Common myeloid progenitor, CD34-positive (primary cell): ENCODE results near the gene HHATL.

ENCODE experiments used
- CTCF ChIA-PET: fragments of 350-600 bp; sonication (Branson Sonifier 250); formaldehyde crosslinking; loops from one replicate; lab custom pipeline; 2021; ENCODE audit warnings: antibody characterized with exemption; lab: Charles Lee
- POLR2A ChIA-PET: fragments of 350-600 bp; sonication (Branson Sonifier 250); formaldehyde crosslinking; loops from one replicate; lab custom pipeline; 2021; ENCODE audit warnings: antibody characterized with exemption; lab: Charles Lee
- DNase-seq, 3 donors: peaks; one replicate each; pipeline versions ENCODE4 v3.0.0 to v3.0.0-alpha.2; 2013
- H3K27ac ChIP-seq, 2 experiments: 1 replicate in 1 of 2; 2 replicates in 1 of 2; pipeline ENCODE4 v1.7.0; 2013; ENCODE audit warnings: inconsistent platforms in 2 of 2, low read length in 2 of 2, mild to moderate bottlenecking in 2 of 2, low read depth in 1 of 2, moderate library complexity in 1 of 2; ENCODE audit not compliant: severe bottlenecking in 2 of 2, insufficient read depth in 1 of 2, poor library complexity in 1 of 2
- H3K27me3 ChIP-seq, 5 experiments: replicated peaks in 2 of 5; 1 replicate in 3 of 5; 2 replicates in 2 of 5; pipeline versions ENCODE4 v1.6.1 to v1.7.0; 2013; ENCODE audit warnings: low read length in 4 of 5, mild to moderate bottlenecking in 2 of 5, moderate library complexity in 2 of 5, inconsistent platforms in 1 of 5; ENCODE audit not compliant: insufficient read depth in 5 of 5, control insufficient read depth in 4 of 5
- H3K36me3 ChIP-seq, 4 experiments: 1 replicate in 2 of 4; 2 replicates in 2 of 4; pipeline versions ENCODE4 v1.6.1 to v1.7.0; 2013; ENCODE audit warnings: low read length in 3 of 4, control low read depth in 1 of 4, mild to moderate bottlenecking in 1 of 4; ENCODE audit not compliant: control insufficient read depth in 4 of 4, insufficient read depth in 4 of 4
- H3K4me1 ChIP-seq, 4 experiments: 1 replicate in 3 of 4; 2 replicates in 1 of 4; pipeline versions ENCODE4 v1.6.1 to v1.7.1; 2013; ENCODE audit warnings: low read length in 3 of 4, mild to moderate bottlenecking in 3 of 4, control low read depth in 1 of 4, inconsistent platforms in 1 of 4, moderate library complexity in 1 of 4; ENCODE audit not compliant: control insufficient read depth in 4 of 4, insufficient read depth in 4 of 4; ENCODE audit errors: control extremely low read depth in 1 of 4
- H3K4me3 ChIP-seq, 7 experiments: 1 replicate in 4 of 7; 2 replicates in 3 of 7; pipeline versions ENCODE4 v1.5.1 to v1.7.0; 2013; ENCODE audit warnings: mild to moderate bottlenecking in 7 of 7, low read length in 6 of 7, moderate library complexity in 6 of 7, inconsistent platforms in 2 of 7, low read depth in 2 of 7, control low read depth in 1 of 7; ENCODE audit not compliant: insufficient read depth in 4 of 7, control insufficient read depth in 1 of 7; ENCODE audit errors: extremely low read depth in 1 of 7
- H3K9me3 ChIP-seq, 5 experiments: 1 replicate in 4 of 5; 2 replicates in 1 of 5; pipeline versions ENCODE4 v1.6.1 to v1.7.1; 2013; ENCODE audit warnings: low read length in 4 of 5, mild to moderate bottlenecking in 2 of 5, inconsistent platforms in 1 of 5, low read depth in 1 of 5, moderate library complexity in 1 of 5; ENCODE audit not compliant: control insufficient read depth in 4 of 5, insufficient read depth in 2 of 5; ENCODE audit errors: control extremely low read depth in 1 of 5
- WGBS: methylation state at CpG from one replicate; pipeline ENCODE4 v1.1.5; 2013; ENCODE audit not compliant: insufficient coverage; 5-methylcytosine and 5-hydroxymethylcytosine counted together

HHATL gene

GRCh38 chr3:42706721-42707619 is 4.4 kb upstream of the HHATL start:
- CTCF ChIA-PET = interaction anchor here (1.0 kb wide), 1 partner anchor 11 kb away, joined by 3 read pairs; no protein-coding TSS in a partner anchor
- POLR2A ChIA-PET = no interaction called here
- H3K27me3 ChIP-seq = peaks cover 0 to 4% (median 0%) of the 10 kb centered on the region in 5 experiments
- no peaks in the 10 kb centered on the region for H3K9me3 ChIP-seq
- H3K4me1 ChIP-seq = no peaks in the 10 kb centered on the region
- no peaks in the 10 kb centered on the region for H3K36me3 ChIP-seq
- no peak overlapping the region for H3K4me3 ChIP-seq
- WGBS = 94% methylated on average over 6 of the region's 7 CpGs
- H3K27ac ChIP-seq = no peak overlapping the region
- no peak for DNase-seq

DNA sequence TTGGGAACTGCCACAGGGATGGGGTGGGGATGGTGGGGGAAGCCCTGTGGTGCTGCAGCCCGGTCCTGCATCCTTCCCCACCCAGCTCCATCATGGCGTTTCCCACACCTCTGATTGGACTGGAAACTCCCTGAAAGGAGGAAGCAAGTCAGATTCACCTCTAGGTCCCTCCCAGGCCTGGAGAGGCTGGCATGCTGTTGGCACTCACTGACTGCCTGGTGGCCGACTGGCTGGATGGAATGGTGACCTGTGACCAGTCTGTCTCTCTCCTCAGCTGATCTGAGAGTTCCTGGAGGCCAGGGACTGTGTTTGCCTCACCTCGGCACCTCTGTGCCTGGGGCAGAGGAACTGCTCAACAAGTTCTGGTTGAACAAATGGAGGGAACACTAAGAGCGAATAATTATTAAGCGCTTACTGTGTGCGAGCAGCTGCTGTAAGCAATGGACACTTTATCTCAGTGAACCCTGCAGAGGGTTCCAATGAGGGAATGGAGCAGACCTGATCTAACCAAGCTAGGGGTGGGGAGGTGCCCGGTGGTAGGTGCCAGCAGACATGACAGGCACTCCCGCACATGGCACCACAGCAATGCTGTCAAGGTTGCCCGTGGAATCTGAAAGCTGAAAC is 3.5 kb upstream of the HHATL start:
- DNase-seq = no peak
- POLR2A ChIA-PET = no interaction called here
- CTCF ChIA-PET = interaction anchor here (1.0 kb wide), 1 partner anchor 12 kb away, joined by 3 read pairs; no protein-coding TSS in a partner anchor

GRCh38 chr3:42705058-42705767 is 2.6 kb upstream of the HHATL start:
- Histone ChIP-seq H3K27me3 (peaks cover 0 to 4% (median 0%) of the 10 kb centered on the region in 5 experiments), H3K9me3 (no peaks in the 10 kb centered on the region), H3K4me3 (no peak overlapping the region), H3K36me3 (no peaks in the 10 kb centered on the region), H3K4me1 (no peaks in the 10 kb centered on the region), H3K27ac (no peak overlapping the region)
- no peak for DNase-seq
- ChIA-PET POLR2A (no interaction called here), CTCF (no interaction called here)
- WGBS = 94% methylated on average over 6 of the region's 7 CpGs

More for the DNA sequence above, 3.5 kb upstream of the HHATL start:
- Histone ChIP-seq H3K9me3 (no peaks in the 10 kb centered on the region), H3K27me3 (peaks cover 0 to 4% (median 0%) of the 10 kb centered on the region in 5 experiments), H3K36me3 (no peaks in the 10 kb centered on the region), H3K4me3 (no peak overlapping the region), H3K4me1 (no peaks in the 10 kb centered on the region), H3K27ac (no peak overlapping the region)
- 92% methylated on average over 6 of the region's 10 CpGs for WGBS

DNA sequence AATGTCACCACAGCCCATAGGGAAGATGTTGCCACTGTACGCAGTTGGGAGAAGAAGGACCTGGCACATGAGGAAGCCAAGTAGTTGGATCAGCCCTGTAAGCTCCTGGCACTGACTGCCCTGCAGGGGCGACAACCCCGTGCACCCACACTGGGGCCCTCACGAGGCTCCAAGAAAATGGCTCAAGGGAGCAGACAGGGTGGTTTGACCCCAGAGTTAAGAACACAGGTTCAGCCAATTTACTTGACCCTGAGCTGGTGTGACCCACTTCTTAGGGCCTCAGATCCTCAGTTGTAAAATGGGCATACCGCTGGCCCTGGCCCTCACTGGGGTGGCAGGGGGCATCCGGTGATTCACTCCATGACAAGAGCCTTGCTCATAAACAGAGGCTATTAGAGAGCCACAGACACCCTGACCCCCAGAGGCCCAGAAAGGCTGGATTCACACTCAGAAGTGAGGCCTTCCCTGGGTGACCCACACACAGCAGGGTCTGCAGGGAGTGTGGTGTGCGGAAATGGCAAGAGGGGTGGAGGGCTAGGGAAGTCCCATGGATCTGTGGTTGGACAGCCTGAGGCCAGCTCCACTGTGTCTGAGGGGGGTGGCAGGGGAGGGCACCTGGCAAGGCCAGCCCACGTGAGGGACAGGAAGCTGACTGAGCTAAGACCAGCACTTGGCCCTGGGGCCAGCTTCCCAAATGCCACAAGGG is 1.7 kb upstream of the HHATL start:
- POLR2A ChIA-PET = no interaction called here
- Histone ChIP-seq H3K27ac (no peak overlapping the region), H3K4me1 (no peaks in the 10 kb centered on the region), H3K9me3 (no peaks in the 10 kb centered on the region), H3K4me3 (no peak overlapping the region), H3K27me3 (peaks cover 0 to 4% (median 3%) of the 10 kb centered on the region in 5 experiments), H3K36me3 (no peaks in the 10 kb centered on the region)
- 93% methylated on average over 5 of the region's 8 CpGs for WGBS
- no peak for DNase-seq
- CTCF ChIA-PET = no interaction called here

- H3K9me3 ChIP-seq = no peaks in the 10 kb centered on the region
- POLR2A ChIA-PET = no interaction called here
- WGBS = 86% methylated on average over 1 of the region's 5 CpGs
These were observed 1.1 kb upstream of the HHATL start for GRCh38 chr3:42703695-42704025.

GRCh38 chr3:42702982-42703694 is 540 bp upstream of the HHATL start:
- Histone ChIP-seq H3K36me3 (no peaks in the 10 kb centered on the region), H3K27ac (no peak overlapping the region), H3K27me3 (peaks cover 0 to 8% (median 4%) of the 10 kb centered on the region in 5 experiments), H3K4me3 (no peak overlapping the region), H3K4me1 (no peaks in the 10 kb centered on the region), H3K9me3 (no peaks in the 10 kb centered on the region)
- CTCF ChIA-PET = no interaction called here
- WGBS = 95% methylated on average over 6 of the region's 6 CpGs
- POLR2A ChIA-PET = no interaction called here
- DNase-seq = no peak

More at GRCh38 chr3:42703695-42704025, 1.1 kb upstream of the HHATL start:
- CTCF ChIA-PET = no interaction called here
- Histone ChIP-seq H3K36me3 (no peaks in the 10 kb centered on the region), H3K4me1 (no peaks in the 10 kb centered on the region), H3K4me3 (no peak overlapping the region), H3K27ac (no peak overlapping the region), H3K27me3 (peaks cover 0 to 4% (median 4%) of the 10 kb centered on the region in 5 experiments)
- no peak for DNase-seq
